GM20000 (cell line): ENCODE measurements around the gene CALCA.

ENCODE experiments used
- DNase-seq: peaks from one replicate; pipeline ENCODE4 v3.0.0; 2012; ENCODE audit warnings: low spot score
- TF ChIP-seq, protein P1 (sequence below): IDR thresholded peaks from 2 replicates; pipeline ENCODE4 v1.5.1; 2012; ENCODE audit warnings: mild to moderate bottlenecking, control low read depth; ENCODE audit errors: extremely low read depth, missing control alignments

The CALCA gene

DNA sequence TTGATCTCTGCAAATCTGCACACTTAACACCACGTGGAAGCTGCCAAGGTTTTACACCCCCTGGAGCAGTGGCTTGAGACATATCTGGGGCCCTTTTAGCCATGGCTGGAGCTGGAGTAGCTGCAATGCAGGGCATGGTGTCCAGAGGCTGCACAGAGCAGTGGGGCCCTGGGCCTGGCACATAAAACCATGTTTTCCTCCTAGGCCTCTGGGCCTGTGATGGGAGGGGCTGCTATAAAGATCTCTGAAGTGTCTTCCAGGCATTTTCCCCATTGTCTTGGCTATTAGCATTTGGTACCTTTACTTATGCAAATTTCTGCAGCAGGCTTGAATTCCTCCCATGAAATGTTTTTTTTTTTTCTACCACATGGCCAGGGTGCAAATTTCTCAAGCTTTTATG is 33.2 kb downstream of the CALCA start:
- DNase-seq, result no peak
- TF ChIP-seq, protein P1, sequence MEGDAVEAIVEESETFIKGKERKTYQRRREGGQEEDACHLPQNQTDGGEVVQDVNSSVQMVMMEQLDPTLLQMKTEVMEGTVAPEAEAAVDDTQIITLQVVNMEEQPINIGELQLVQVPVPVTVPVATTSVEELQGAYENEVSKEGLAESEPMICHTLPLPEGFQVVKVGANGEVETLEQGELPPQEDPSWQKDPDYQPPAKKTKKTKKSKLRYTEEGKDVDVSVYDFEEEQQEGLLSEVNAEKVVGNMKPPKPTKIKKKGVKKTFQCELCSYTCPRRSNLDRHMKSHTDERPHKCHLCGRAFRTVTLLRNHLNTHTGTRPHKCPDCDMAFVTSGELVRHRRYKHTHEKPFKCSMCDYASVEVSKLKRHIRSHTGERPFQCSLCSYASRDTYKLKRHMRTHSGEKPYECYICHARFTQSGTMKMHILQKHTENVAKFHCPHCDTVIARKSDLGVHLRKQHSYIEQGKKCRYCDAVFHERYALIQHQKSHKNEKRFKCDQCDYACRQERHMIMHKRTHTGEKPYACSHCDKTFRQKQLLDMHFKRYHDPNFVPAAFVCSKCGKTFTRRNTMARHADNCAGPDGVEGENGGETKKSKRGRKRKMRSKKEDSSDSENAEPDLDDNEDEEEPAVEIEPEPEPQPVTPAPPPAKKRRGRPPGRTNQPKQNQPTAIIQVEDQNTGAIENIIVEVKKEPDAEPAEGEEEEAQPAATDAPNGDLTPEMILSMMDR, result no peak

DNA sequence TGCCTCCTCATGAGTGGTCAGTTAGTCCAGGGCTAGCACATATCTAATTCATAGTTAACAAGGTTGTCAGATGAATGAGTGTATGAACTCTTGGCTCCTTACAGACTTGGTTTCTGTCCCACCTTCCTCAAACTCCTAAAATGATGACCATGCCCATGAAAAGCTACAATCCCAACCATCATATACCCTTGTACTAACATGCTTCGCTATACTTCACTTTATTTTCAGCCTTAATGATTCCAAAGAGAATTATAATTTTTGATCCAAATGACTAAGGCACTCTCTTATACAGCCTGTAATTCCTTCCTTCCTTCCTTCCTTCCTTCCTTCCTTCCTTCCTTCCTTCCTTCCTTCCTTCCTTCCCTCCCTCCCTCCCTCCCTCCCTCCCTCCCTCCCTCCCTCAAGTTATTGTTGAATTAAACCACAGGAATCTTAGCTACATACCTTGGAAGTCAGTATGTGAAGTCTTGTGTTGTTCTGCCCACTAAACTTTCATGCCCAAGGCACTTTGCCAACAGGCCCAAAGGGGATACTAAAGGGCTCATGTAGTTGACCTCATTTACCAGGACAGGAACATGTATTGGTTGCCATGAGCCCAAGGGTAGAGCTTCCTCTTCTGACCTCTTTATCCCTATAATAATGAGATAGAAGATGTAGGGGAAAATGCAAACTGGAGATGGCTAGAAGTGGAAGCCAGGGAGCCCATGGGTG is 37.4 kb downstream of the CALCA start:
- TF ChIP-seq, protein P1, result no peak
- no peak for DNase-seq

GRCh38 chr11:14932447-14932846 is 39.7 kb downstream of the CALCA start:
- TF ChIP-seq, protein P1, result no peak
- DNase-seq, result no peak

DNA sequence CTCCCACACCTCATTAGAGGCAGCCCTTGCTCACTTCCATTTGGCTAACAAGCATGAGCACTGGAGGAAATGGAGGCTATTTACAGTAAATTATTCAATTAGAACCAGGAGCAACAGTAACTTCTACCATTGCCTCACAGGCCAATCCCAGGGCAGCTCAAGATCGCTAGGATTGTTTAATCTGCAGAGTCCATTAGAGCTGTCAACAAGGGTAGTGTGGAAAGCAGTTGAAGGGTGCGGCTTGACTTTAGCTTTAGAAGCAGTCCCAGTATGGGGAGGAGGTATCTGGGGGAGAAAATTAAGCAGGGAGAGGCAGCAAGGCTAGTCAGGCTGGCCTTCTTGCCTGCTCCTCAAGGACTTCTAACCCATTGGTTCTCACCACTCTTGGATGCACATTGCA is 41.8 kb downstream of the CALCA start:
- TF ChIP-seq, protein P1, result no peak
- DNase-seq, result no peak

GRCh38 chr11:14927146-14927545 is 45.0 kb downstream of the CALCA start:
- TF ChIP-seq, protein P1, result no peak
- no peak for DNase-seq

DNA sequence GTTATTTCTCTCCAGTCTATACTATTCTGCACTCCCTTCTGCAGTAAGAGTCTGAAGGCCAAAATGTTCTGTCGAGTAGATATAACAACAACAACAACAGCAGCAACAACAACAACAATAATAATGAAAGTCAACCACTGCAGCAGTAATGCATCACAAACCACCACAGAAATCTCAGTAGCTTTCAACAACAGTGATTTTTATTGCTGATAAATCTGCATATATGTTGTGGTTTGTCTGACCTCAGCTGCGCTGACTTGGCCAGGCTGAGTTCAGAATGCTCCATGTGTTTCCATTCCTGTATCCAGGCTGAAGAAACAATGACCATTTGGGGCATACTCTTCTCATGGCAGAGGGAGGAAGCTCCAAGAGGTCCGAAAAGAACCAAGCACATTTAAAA is 47.8 kb downstream of the CALCA start:
- DNase-seq, result no peak
- TF ChIP-seq, protein P1, result no peak
